Stimulated activated CD4-positive, alpha-beta T cell treated with anti-CD3 and anti-CD28 coated beads, Interleukin-4, amount 100 ng/mL, for 48 hours (primary cell): ENCODE data around the gene SCAI.
"Not testable (repeated sequence)": the region's sequence is repeated elsewhere in the genome, so short reads cannot be mapped to it uniquely, and the experiment has no call there.

Experiments
- DNase-seq, 2 donors: peaks; one replicate each; pipeline ENCODE4 v3.0.0-alpha.2; 2020; ENCODE audit warnings: low read depth in 2 of 2

The SCAI gene

DNA sequence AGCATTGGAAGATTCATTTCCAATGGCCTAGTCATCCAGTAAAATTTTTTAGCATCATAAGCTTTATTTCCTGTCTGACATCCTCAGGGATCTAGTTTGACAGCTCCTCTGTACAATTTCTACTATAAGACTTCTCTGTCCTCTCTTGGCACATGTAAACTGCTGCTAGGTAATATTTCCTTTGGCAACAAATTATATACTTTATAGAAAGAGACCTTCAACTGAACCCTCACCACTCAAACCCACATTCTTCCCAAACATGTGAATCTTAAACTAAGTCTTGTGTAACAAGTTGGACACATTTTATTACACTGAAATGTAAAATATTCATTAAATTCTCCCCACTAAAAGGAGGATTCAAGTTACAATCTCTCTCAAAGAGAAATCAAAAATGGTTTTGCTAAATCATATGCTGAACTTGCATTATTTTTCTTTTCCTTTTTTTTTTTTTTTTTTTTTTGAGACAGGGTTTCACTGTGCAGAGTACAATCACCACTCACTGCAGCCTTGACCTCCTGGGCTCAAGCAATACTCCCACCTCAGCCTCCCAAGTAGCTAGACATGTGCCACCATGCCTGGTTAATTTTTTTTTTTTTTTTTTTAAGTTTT, 36.9 kb downstream of the SCAI start:
- no peak for DNase-seq

DNA sequence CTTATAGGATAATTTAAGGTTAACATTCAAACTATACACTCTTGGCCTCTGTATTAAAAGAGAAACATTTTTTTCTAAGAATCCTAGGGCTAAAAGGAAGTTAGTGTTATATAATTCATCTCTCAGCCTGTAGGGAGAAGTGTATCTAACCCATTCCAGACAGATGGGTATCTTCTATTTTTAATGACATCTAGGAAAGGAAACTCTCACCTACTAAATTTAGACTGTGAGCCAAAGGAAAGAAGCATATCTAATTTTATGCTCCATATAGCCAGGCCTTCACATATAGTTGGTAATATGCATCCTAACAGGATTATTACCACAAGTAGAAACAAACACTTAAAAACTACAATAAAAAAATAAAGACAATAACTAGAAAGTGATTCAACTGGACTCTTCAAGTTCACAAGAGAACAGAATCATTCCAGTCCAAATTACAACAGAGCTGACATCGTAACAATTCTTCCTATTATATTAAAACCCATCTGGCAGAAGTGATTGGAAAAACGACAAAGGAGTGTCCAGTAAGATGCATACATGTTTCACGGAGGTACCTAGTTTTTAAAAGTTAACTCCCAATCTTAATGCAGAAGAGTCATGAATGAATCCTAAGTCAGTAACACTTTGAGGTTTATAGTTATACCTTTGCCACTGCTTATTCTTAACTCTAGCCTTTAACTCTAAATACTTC, 39.4 kb downstream of the SCAI start:
- DNase-seq = no peak

DNA sequence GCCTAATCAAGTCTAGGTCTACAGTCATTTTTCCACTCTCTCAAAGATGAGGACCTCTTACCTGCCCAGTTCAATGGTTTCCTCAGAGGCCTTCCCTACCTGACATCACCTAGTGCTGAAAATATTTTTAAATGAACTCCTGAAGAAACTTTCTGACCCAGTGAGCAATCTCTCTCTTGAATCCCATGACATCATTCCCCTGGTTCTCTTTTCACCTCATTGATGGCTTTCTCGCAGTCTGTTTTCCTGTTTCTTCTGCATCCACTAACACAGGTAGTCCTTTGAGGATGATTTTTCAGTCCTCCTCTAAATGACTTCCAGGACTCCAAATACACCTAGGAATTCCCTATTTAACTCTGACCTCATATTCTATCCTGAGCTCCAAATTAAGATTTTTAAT, 40.3 kb downstream of the SCAI start:
- no peak for DNase-seq

DNA sequence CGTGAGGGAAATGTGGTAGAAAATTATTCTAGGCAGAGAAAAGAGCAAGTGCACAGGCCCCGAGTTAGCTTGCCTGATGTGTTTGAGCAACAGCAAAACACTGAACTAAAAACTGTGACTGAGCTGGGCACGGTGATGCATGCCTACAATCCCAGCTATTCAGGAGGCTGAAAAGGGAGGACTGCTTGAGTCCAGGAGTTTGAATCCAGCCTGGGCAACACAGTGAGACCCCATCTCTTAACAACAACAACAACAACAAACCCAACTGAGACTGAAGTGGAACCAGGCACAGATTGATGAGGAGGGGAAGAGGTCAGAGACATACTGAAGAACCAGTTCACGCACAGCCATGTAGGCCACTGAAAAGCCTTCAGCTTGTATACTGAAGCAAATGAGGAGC, 42.5 kb downstream of the SCAI start:
- DNase-seq = no peak

DNA sequence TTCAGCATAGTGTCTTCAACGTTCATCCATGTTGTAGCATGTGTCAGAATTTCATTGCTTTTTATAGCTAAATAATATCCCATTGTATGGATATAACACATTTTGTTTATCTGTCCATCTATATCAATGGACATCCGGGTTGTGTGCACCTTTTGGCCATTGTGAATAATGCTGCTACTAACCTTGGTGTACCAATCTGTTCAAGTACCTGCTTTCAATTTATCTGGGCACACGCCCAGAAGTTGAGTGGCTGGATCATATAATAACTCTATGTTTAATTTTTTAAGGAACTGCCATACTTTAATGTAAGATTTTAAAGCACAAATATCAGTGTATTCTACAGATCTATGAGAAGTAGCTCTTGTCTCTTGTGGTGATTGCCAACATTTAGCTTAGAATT, 43.5 kb downstream of the SCAI start:
- no peak for DNase-seq

DNA sequence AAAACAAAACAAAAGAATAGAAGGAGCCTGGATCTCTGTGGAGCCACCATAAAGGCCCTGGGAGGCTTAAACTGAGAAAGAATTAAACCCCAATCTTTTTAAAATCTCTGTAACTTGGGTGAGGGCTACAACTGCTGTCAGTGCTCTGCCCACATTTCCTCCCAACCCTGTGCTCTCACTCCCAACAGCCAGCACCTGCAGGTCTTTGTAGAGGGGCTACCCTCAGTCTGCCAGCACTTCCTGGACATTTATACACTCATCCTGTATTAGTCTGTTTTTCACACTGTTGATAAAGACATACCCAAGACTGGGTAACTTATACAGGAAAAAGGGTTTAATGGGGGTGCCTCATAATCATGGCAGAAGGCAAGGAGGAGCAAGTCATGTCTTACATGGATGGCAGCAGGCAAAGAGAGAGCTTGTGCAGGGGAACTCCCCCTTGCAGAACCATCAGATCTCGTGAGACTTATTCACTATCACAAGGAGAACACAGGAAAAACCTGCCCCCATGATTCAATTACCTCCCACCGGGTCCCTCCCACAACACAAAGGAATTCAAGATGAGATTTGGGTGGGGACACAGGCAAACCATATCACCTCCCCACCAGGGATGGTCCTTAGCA, 47.4 kb downstream of the SCAI start:
- no peak for DNase-seq

DNA sequence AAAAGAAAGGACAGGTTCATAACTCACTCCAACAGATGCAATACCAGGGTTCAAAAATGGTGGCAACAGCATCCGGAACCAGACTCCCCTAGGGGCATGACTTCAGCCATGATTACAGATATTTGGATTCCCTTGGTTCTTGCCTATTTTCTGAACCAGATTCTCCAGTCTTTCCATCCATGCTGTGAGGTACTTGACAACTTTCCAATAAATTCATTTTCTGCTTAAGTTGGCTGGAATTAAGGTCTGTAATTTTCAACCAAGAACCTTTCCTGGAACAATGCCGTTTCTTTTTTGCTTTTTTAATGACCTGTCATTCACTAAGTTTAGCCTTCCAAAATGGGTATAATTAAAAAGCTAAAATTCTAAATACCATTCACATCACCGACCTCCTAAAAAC, 52.2 kb downstream of the SCAI start:
- no peak for DNase-seq

DNA sequence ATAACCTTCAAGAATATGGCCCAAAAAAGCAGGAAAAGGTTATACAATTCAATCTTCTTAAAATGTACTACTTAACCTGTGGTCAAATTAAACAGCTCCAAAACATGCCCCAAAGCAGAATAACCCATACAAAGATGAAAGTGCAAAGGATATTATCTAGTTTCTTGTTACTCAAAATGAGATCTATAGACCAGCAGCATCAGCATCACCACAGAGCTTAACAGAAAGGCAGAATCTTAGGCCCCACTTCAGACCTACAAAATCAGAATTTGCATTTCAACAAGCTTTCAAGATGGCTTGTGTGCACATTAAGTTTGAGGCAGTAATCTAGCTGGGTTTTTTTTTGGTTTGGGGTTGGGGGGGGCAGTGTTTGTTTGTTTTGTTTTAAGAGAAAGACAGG, 54.0 kb downstream of the SCAI start:
- no peak for DNase-seq

DNA sequence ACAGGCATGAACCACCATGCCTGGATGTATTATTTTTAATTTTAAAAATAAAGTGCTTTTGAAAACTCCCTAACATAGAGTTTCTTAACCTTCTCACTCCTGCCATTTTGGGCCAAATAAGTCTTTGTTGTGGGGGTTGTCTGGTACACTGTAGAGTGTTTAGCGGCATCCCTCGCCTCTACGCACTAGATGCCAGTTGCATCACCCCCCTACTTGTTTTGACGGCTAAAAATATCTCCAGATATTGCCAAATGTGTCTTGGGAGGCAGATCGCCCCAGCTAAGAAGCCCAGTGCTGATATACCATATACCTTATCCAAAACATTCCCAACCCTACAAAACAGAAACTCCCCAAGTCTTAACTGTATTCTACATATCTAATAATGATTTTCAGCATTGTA, 54.6 kb downstream of the SCAI start:
- no peak for DNase-seq

DNA sequence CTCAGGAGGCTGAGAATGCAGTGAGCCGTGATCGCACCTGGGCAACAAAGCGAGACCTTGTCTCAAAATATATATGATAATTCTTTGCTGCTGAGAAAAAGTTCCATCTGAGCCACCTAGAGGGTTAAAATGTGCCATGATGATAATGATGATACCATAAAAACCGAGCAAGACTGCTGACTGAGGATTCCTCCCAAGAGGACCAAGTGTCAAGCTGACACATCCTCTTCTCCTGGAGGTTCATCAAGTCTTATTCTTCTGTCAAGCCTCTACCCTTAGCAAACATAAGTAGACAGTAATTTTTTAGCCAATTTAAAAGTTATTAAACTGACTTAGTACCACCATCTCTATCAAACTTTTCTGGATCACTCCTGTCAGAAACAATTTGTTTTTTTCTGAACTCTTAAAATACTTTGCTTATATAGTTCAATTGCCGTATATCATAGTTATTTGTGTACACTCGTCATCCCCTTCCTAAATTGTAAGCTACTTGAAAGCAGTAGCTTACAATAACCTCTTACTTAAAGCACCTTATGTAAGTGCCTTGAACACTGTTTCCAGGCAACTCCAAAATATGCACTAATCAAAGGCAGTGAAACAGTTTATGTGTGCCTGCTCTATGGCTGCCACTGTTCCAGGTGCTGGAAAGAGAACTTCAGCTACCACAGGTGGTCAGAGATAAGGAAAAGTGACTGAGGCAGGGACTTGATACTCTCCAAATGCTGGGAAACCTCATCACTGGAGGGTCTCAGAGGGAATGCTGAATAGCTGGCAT, 57.4 kb downstream of the SCAI start:
- DNase-seq = no peak

DNA sequence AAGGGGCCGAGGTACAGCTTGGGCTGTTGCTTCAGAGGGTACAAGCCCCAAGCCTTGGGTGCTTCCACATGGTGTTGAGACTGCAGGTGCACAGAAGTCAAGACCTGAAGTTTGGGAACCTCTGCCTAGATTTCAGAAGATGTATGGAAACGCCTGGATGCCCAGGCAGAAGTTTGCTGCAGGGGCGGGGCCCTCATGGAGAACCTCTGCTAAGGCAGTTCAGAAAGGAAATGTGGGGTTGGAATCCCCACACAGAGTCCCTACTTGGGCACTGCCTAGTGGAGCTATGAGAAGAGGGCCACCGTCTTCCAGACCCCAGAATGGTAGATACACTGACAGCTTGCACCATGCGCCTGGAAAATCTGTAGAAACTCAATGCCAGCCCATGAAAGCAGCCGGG, 61.1 kb downstream of the SCAI start:
- DNase-seq = not testable (repeated sequence)

DNA sequence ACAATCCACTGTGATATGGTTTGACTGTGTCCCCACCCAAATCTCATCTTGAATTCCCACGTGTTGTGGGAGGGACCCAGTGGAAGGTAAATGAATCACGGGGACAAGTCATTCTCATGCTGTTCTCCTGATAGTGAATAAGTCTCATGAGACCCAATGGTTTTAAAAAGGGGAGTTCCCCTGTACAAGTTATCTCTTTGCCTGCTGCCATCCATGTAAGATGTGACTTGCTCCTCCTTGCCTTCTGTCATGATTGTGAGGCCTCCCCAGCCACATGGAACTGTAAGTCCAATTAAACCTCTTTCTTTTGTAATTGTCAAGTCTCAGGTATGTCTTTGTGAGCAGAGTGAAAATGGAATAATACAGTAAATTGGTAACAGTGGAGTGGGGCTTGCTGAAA, 62.5 kb downstream of the SCAI start:
- DNase-seq = not testable (repeated sequence)

DNA sequence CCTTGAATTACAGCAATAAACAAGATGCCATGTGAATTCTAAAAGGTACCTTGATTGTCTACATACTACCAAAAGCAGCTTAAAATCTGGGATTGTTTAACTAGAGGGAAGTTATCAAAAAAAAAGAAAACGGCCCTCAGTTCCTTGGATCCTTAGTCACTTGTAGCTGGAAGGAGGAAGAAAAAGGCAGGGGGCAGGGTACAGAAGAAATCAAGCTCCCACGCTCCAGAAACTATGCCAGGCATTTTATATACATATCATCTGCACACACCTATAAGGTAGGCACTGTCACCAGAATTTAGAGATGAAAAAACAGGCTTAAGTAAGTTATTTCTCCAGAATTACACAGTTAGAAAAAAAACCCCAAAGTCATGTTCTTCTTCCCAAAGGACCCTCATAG, 63.4 kb downstream of the SCAI start:
- no peak for DNase-seq

DNA sequence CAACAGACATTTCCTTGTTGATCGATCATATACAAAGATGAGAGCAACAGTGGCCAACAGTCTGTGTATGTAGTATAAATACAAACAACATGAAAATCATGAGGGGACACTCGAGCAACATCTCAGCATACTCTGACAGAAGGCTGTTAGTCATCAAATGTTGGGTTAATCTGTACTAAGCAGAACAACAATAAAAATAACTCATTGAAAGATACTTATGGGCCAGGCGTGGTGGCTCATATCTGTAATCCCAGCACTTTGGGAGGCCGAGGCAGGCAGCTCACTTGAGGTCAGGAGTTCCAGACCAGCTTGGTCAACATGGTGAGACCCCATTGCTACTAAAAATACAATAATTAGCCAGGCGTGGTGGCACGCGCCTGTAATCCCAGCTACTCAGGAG, 67.3 kb downstream of the SCAI start:
- DNase-seq = no peak

DNA sequence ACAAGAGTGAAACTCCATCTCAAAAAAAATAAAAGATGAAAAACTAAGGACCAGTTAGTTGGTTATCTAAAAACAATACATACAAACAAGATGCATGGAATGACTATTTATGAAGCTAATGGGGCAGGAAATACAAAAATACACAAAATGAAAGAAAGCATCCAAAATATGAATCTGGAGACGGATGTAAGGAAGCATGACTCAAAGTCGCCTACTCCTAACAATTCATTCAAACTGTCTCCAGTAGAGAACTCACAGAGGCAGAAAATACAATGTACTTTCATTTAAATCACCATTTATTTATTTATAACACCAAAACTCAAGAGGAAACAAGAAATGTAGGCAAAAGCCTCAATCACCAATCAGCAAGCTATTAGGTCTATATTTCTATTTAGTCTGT, 68.4 kb downstream of the SCAI start:
- no peak for DNase-seq

DNA sequence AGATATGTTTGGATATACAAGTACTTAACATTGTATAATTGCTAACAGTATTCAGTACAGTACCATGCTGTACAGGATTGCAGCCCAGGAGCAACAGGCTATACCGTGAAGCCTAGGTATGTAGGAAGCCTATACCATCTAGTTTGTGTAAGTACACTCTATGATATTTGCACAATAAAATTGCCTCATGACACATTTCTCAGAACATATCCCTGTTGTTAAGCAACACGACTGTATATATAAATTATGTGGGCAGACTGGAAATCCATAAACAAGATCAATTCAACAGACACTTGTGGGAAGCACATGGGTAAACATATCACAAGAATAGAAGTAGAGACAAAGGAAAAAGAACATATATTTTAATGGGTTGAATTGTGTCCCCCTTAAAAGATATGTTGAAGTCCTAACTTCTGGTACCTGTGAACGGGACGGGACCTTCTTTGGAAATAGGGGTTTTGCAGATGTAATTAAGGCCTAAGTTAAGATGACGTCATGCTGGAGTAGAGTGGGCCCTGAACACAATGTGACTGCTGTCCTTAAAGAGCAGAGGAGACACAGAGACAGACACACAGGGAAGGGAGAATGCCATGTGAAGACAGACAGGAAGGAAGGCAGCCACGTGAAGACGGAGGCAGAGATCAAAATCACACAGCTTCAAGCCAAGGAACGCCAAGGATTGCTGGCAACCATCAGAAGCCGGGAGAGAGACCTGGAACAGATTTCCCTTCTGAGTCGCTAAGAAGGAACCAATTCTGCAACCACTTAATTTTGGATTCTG, 76.3 kb downstream of the SCAI start:
- DNase-seq = no peak

DNA sequence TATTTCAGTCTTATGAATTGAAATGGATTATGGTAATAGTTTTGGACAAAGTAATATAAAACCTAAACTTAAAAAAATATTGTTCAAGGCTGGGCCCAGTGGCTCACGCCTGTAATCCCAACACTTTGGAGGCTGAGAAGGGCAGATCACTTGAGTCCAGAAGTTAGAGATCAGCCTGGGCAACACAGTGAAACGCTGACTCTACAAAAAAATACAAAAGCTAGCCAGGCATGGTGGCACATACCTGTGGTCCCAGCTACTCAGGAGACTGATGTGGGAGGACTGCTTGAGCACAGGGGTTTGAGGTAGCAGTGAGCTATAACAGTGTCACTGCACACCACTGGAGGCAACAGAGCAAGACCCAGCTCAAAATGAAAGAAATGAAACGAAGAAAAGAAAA, 81.9 kb downstream of the SCAI start:
- DNase-seq = no peak

DNA sequence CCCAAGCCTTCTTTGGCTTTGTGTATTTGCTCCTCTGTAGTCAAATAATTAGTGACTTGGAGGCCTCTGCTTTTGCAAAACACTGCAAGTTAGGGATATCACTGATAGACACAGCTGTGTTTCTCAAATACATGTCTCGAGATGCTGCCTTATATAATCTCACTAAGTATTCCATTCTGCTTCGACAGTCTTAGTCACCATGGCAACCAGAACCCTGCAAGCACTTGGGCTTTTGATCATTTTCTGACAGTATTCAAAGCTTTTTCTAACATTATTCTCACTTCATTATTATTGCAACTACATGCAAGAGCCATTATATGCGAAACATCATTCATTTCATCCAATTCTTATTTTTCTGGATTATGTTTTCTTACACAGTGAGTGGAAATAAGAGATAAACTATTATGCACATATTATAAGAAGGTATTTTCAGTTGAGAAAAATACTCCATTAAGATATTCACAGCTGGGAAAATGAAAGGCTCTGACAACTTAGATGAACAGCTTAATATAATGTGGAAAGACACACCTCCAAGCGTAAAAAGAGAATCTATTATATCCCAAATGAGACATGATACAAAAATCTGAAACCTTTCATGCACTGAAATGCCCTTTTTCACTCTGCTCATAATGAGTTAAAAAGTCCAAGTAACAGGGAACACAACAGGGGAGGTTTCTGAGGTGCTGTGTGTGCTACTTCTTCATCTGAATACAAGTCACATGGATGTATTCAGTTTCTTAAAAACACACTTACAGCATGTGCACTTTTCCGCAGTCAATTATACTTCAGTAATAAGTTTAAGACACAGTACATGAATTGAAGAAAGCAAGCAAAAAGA, 93.9 kb downstream of the SCAI start:
- no peak for DNase-seq

DNA sequence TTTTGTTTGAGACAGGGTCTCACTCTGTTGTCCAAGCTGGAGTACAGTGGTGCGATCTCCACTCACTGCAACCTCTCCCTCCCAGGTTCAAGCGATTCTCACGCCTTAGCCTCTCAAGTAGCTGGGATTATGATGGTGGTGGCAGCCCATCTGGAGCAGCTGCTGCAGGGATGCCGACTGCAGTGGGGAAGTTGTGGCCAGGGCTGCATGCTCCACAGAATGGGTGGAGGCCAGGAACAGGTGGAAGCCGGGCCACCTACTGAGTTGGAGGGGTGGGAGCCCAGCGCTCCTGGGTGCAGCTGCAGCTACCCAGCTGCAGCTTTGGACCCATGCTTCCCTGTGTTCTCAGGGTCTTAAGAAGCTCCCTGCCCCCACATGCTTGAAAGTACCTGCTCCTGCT, 99.7 kb downstream of the SCAI start:
- DNase-seq = no peak

DNA sequence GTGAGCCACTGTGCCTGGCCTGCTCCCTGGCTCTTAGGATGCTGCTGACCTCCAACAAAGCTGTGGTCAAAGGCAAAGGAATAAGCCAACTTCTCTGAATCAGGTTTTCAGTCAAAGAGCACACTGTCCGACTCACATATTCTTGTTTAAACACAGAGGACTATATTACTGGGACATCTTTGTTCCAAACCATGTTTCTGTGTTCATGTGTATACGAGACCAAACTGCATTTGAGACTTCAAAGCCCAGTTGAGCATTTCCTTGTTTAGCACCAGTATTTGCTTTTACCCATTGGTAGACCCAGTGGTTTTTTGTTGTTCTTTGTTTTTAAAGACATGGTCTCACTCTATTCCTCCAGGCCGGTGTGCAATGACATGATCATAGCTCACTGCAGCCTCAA, 100.2 kb downstream of the SCAI start:
- DNase-seq = no peak

DNA sequence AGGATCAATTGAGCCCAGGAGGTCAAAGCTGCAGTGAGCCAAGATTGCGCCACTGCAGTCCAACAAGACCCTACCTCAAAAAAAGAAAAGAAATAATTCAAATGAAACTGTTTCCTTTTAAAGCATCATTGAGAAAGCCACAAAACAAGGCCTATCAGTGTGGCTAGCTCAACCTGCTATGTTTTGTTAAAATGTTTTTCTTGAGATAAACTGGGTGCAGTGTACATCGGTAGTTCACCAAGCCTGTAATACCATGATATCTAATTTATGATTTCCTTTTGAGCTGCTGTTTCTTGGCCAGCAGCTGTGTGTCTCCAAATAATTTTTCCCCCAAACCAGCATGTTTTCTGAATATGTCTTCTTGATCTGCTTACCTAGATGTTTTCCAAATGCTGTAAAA, 105.2 kb downstream of the SCAI start:
- DNase-seq = no peak
